ENCODE data around the gene CACTIN. TPM values are rescaled to one million over a fixed set of nuclear protein-coding genes. Genes with fewer than 3 reads are reported as not detected.
A peak's percentile ranks its signal among the peaks of the same experiment; 100 is the strongest.

Gene CACTIN
- polyA plus RNA-seq, 1 of the 3 experiments (the other 2 are of a cell fraction), result 36.4 TPM

DNA sequence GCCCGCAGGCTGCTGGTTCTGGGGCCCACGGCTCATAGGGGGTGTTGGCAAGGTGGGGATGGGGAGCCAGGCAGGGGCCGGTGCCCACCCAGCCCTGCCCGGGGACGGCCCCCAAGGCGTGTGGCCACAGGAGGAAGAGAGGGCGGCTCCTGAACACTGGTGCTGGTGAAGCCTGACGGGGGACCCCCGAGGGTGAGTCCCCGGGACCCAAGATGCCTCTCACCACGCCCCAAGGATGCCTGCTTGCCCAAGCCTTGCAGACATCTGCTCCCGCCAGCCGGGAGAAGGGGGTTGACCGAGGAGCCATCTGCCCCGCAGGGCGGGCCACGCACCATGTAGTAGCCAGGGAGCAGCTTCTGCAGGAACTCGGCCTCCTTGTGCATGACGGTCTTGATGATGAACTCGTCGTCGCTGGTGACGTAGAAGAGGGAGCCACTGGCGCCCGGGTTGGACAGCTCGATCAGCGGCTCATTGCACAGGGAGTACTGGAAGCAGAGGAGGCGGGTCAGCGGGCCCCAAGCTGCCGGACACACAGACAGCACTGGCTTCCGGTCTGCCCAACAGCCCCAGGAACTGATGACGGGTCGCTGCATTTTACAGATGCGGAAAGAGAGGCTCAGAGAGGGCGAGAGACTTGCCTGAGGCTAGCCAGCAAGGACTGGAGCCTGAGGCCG is 29.6 kb upstream of the CACTIN start:
- Histone ChIP-seq H3K9me3 (no peaks in the 10 kb centered on the region), H2AFZ (ENCODE audit: low read depth) (no peak overlapping the region), H3K27ac (ENCODE audit: low read depth in 2 of 2, low read length in 1 of 2) (peak overlapping the region in 1 of 2 experiments; percentile 83; a peak in 2 of 4 replicates), H3K36me3 (replicated peaks in 1 of 2; ENCODE audit: control insufficient read depth in 1 of 2, insufficient read depth in 2 of 2, low read length in 1 of 2) (peaks cover 4 to 23% of the 10 kb centered on the region in 2 experiments), H3K27me3 (ENCODE audit: insufficient read depth) (no peaks in the 10 kb centered on the region), H3K4me3 (ENCODE audit: low read depth in 2 of 2, low read length in 1 of 2) (no peak overlapping the region), H3K79me2 (ENCODE audit: insufficient read depth) (no peaks in the 10 kb centered on the region), H3K4me1 (ENCODE audit: control insufficient read depth in 1 of 2, insufficient read depth in 2 of 2, low read depth in 1 of 2, low read length in 1 of 2) (peaks cover 0 to 6% of the 10 kb centered on the region in 2 experiments; a peak in 1 of 4 replicates), H3K9ac (peak overlapping the region; percentile 77; the same call in 1 of the 2 replicates), H3K4me2 (peak overlapping the region; percentile 56; the same call in 1 of the 2 replicates), H3K9me2 (no peaks in the 10 kb centered on the region), H3F3A (replicated peaks; ENCODE audit: insufficient read depth) (no peaks in the 10 kb centered on the region), H4K20me1 (ENCODE audit: insufficient read depth) (no peaks in the 10 kb centered on the region)
- ChIA-PET CTCF (interaction anchor here (1.0 to 1.5 kb wide), 6 partner anchors 9 to 351 kb away, joined by 3 to 6 read pairs (median 4); partner anchors contain the start of gene GIPC3), POLR2A (interaction anchor here (0.6 kb wide), 1 partner anchor 106 kb away, joined by 3 read pairs; the partner anchor contains the start of gene MRPL54)
- WGBS (ENCODE audit: low lambda C conversion rate), result 89% methylated on average over 16 of the region's 36 CpGs
- no peak for DNase-seq
- TF ChIP-seq FOSL2 (IDR thresholded peaks at IDR 0.05; ENCODE audit: borderline replicate concordance, low read depth), result no peak
- TF ChIP-seq EZH2phosphoT487 (IDR thresholded peaks at IDR 0.05; ENCODE audit: borderline replicate concordance, low read depth), result no peak
- TF ChIP-seq MEF2A (IDR thresholded peaks at IDR 0.05; ENCODE audit: borderline replicate concordance, low read depth), result no peak
- TF ChIP-seq, protein P1, sequence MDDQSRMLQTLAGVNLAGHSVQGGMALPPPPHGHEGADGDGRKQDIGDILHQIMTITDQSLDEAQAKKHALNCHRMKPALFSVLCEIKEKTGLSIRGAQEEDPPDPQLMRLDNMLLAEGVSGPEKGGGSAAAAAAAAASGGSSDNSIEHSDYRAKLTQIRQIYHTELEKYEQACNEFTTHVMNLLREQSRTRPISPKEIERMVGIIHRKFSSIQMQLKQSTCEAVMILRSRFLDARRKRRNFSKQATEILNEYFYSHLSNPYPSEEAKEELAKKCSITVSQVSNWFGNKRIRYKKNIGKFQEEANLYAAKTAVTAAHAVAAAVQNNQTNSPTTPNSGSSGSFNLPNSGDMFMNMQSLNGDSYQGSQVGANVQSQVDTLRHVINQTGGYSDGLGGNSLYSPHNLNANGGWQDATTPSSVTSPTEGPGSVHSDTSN (IDR thresholded peaks at IDR 0.05), result no peak
- TF ChIP-seq FOXM1 (IDR thresholded peaks at IDR 0.05; ENCODE audit: low read depth), result no peak
- TF ChIP-seq, protein P2, sequence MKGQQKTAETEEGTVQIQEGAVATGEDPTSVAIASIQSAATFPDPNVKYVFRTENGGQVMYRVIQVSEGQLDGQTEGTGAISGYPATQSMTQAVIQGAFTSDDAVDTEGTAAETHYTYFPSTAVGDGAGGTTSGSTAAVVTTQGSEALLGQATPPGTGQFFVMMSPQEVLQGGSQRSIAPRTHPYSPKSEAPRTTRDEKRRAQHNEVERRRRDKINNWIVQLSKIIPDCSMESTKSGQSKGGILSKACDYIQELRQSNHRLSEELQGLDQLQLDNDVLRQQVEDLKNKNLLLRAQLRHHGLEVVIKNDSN (IDR thresholded peaks at IDR 0.05; ENCODE audit: borderline replicate concordance, low read depth), result no peak
- no peak for TF ChIP-seq MXI1 (IDR thresholded peaks at IDR 0.05; ENCODE audit: low read depth, low read length)
- TF ChIP-seq CHD2 (IDR thresholded peaks at IDR 0.05; ENCODE audit: low read length, partially characterized antibody), result no peak

DNA sequence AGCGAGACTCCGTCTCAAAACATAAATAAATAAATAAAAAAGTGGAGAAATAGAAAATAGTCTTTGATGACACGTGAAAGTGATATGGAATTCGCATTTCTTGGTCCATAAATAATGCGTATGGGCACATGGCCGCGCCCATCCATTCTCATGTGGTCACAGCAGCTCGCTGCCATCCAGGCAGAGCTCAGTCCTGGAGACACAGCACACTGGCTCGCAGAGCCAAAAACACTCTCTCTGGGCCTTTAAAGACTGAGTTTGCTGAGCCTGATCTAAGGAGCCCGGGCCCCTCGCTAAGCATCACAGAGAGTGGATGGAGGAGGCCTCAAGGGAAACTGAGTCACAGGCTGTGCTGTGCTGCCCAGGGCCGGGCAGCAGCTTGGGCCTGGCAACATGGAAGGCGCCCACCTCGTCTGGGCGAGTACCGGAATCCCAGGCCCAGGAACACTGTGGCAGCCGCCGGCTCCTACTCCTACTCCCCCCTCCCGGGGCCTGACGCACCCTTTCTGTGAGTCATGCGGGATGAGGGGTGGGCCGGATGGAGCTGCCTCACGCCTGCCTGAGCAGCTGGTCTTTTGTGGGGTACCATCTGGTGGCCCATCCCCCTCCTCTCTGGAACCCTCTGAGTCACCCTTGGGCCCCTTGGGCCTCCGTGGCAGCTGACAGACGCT is 28.9 kb upstream of the CACTIN start:
- WGBS (ENCODE audit: low lambda C conversion rate), result 63% methylated on average over 19 of the region's 25 CpGs
- POLR2A ChIA-PET, result no interaction called here
- Histone ChIP-seq H3K27ac (ENCODE audit: low read depth in 2 of 2, low read length in 1 of 2) (peak overlapping the region in 1 of 2 experiments; percentile 83; a peak in 2 of 4 replicates), H3K4me3 (ENCODE audit: low read depth in 2 of 2, low read length in 1 of 2) (no peak overlapping the region), H3K9me3 (no peaks in the 10 kb centered on the region), H3F3A (replicated peaks; ENCODE audit: insufficient read depth) (no peaks in the 10 kb centered on the region), H2AFZ (ENCODE audit: low read depth) (no peak overlapping the region), H3K79me2 (ENCODE audit: insufficient read depth) (no peaks in the 10 kb centered on the region), H3K9me2 (no peaks in the 10 kb centered on the region), H3K4me1 (ENCODE audit: control insufficient read depth in 1 of 2, insufficient read depth in 2 of 2, low read depth in 1 of 2, low read length in 1 of 2) (peaks cover 0 to 6% of the 10 kb centered on the region in 2 experiments; a peak in 1 of 4 replicates), H4K20me1 (ENCODE audit: insufficient read depth) (no peaks in the 10 kb centered on the region), H3K9ac (peak overlapping the region; percentile 77), H3K4me2 (peak overlapping the region; percentile 60; the same call in 1 of the 2 replicates), H3K27me3 (ENCODE audit: insufficient read depth) (no peaks in the 10 kb centered on the region), H3K36me3 (replicated peaks in 1 of 2; ENCODE audit: control insufficient read depth in 1 of 2, insufficient read depth in 2 of 2, low read length in 1 of 2) (peaks cover 6 to 21% of the 10 kb centered on the region in 2 experiments)
- peak; percentile 59 for DNase-seq
- CTCF ChIA-PET, result interaction anchor here (1.0 to 1.4 kb wide), 4 partner anchors 10 to 69 kb away, joined by 3 to 6 read pairs (median 4); no protein-coding TSS in a partner anchor
- TF ChIP-seq SIN3A (IDR thresholded peaks at IDR 0.05; ENCODE audit: borderline replicate concordance, low read depth, low read length), result no peak
- no peak for TF ChIP-seq CHD2 (IDR thresholded peaks at IDR 0.05; ENCODE audit: low read length, partially characterized antibody)
- TF ChIP-seq RFX5 (IDR thresholded peaks at IDR 0.05; ENCODE audit: low read length), result no peak
- TF ChIP-seq, protein P3, sequence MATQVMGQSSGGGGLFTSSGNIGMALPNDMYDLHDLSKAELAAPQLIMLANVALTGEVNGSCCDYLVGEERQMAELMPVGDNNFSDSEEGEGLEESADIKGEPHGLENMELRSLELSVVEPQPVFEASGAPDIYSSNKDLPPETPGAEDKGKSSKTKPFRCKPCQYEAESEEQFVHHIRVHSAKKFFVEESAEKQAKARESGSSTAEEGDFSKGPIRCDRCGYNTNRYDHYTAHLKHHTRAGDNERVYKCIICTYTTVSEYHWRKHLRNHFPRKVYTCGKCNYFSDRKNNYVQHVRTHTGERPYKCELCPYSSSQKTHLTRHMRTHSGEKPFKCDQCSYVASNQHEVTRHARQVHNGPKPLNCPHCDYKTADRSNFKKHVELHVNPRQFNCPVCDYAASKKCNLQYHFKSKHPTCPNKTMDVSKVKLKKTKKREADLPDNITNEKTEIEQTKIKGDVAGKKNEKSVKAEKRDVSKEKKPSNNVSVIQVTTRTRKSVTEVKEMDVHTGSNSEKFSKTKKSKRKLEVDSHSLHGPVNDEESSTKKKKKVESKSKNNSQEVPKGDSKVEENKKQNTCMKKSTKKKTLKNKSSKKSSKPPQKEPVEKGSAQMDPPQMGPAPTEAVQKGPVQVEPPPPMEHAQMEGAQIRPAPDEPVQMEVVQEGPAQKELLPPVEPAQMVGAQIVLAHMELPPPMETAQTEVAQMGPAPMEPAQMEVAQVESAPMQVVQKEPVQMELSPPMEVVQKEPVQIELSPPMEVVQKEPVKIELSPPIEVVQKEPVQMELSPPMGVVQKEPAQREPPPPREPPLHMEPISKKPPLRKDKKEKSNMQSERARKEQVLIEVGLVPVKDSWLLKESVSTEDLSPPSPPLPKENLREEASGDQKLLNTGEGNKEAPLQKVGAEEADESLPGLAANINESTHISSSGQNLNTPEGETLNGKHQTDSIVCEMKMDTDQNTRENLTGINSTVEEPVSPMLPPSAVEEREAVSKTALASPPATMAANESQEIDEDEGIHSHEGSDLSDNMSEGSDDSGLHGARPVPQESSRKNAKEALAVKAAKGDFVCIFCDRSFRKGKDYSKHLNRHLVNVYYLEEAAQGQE (IDR thresholded peaks at IDR 0.05; ENCODE audit: low read depth, low read length), result 0 out of 2 replicates have a peak, but pooled peaks have one; percentile 9
- no peak for TF ChIP-seq EZH2phosphoT487 (IDR thresholded peaks at IDR 0.05; ENCODE audit: borderline replicate concordance, low read depth)
- TF ChIP-seq, protein P4, sequence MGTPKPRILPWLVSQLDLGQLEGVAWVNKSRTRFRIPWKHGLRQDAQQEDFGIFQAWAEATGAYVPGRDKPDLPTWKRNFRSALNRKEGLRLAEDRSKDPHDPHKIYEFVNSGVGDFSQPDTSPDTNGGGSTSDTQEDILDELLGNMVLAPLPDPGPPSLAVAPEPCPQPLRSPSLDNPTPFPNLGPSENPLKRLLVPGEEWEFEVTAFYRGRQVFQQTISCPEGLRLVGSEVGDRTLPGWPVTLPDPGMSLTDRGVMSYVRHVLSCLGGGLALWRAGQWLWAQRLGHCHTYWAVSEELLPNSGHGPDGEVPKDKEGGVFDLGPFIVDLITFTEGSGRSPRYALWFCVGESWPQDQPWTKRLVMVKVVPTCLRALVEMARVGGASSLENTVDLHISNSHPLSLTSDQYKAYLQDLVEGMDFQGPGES (IDR thresholded peaks at IDR 0.05; ENCODE audit: low read depth, low read length), result no peak
- peak; percentile 57; the same call in 1 of the 2 replicates for TF ChIP-seq POLR2AphosphoS5 (IDR thresholded peaks at IDR 0.05; ENCODE audit: low read depth, low read length)
- no peak for TF ChIP-seq NFIC (IDR thresholded peaks at IDR 0.05; ENCODE audit: borderline replicate concordance)
- TF ChIP-seq RCOR1 (IDR thresholded peaks at IDR 0.05; ENCODE audit: low read length), result no peak
- TF ChIP-seq, protein P1 (IDR thresholded peaks at IDR 0.05), result peak; percentile 64
